Activated naive CD4-positive, alpha-beta T cell treated with anti-CD3 and anti-CD28 coated beads, Interleukin-2, amount 50 U/mL, for 72 hours (primary cell): ENCODE results near the gene RASAL3. TPM values are rescaled to one million over a fixed set of nuclear protein-coding genes. Genes with fewer than 3 reads are reported as not detected.
A peak's percentile ranks its signal among the peaks of the same experiment; 100 is the strongest.
"Not testable (repeated sequence)": the region's sequence is repeated elsewhere in the genome, so short reads cannot be mapped to it uniquely, and the experiment has no call there.

Experiments used
- ATAC-seq, 2 donors: fragments of 150-1000 bp; cut with Tn5 transposase; 2 replicates each; pipeline ENCODE4 v1.10.0; 2021; ENCODE audit warnings: mild to moderate bottlenecking in 2 of 2, moderate library complexity in 2 of 2
- DNase-seq, 2 donors: peaks; one replicate each; pipeline ENCODE4 v3.0.0; 2021 to 2022; ENCODE audit warnings: low spot score in 2 of 2
- H3K27ac Mint-ChIP-seq, 2 donors: one replicate each; pipeline ENCODE4 v1.8.0; 2022; ENCODE audit warnings: mild to moderate bottlenecking in 2 of 2, mixed read lengths in 2 of 2
- H3K36me3 Mint-ChIP-seq, 2 donors: one replicate each; pipeline ENCODE4 v1.8.0; 2022; ENCODE audit warnings: mixed read lengths in 2 of 2
- H3K9me3 Mint-ChIP-seq, 2 donors: one replicate each; pipeline ENCODE4 v1.8.0; 2022; ENCODE audit warnings: mixed read lengths in 2 of 2
- total RNA-seq, 2 donors: library from RNA; stranded (reverse); gene quantifications; one replicate each; pipeline ENCODE4 v1.2.3, GENCODE V29; 2022

RASAL3 gene
- 100 to 1,000 TPM in 1 of 2 donors, 10 to 100 TPM in 1; 64.5 to 101 TPM for total RNA-seq

- peak; percentile 59 to 70 for DNase-seq
- Mint-ChIP-seq H3K27ac (peak within 1 kb of the TSS; percentile 95 to 96), H3K36me3 (peaks cover 23 to 40% of the 10 kb centered on the region in 2 donors), H3K9me3 (no peaks in the 10 kb centered on the region)
- ATAC-seq, result peak; percentile 55 to 59
Observed at GRCh38 chr19:15464394-15465385, at the start of gene RASAL3. RASAL3 (minus strand) TSS chr19:15464544; CDS start chr19:15464358, 186 bp downstream.

DNA sequence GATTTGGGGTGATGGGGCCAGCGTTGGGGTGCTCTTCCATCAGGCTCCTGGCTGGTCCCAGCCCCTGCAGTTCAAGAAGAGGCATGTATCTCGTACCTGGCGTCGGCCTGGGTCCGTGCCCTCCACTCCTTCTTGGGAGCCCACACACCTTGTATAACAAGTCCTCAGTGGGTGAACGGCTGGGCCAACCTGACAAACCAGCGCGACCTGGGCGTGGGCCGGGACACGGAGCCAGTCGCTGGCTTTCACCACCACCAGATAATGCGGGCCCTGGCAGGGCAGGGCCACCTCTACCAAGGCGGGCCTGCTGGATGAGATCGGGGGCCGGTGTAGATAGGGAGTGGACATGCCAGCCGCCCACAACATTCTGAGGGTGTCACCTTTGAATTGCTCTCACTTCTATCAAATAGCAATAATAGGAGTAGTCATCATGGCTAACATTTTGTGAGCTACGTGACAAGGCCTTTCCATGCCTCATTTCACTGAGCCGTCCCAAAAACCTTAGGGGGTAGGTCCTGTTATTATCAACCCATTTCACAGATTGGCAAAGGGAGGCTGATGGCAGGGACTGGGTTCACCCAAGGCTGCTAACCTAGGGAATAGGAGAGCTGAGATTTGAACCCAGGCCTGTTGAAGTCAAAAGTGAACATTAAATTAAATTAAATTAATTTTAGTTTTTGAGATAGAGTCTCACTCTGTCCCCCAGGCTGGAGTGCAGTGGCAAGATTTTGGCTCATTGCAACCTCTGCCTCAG is 47.5 kb upstream of the RASAL3 start:
- H3K9me3 Mint-ChIP-seq, result peaks cover 4 to 8% of the 10 kb centered on the region in 2 donors
- ATAC-seq (no peak), DNase-seq (no peak)
- H3K36me3 Mint-ChIP-seq, result peaks cover 9% of the 10 kb centered on the region in 2 donors
- H3K27ac Mint-ChIP-seq, result no peak overlapping the region

DNA sequence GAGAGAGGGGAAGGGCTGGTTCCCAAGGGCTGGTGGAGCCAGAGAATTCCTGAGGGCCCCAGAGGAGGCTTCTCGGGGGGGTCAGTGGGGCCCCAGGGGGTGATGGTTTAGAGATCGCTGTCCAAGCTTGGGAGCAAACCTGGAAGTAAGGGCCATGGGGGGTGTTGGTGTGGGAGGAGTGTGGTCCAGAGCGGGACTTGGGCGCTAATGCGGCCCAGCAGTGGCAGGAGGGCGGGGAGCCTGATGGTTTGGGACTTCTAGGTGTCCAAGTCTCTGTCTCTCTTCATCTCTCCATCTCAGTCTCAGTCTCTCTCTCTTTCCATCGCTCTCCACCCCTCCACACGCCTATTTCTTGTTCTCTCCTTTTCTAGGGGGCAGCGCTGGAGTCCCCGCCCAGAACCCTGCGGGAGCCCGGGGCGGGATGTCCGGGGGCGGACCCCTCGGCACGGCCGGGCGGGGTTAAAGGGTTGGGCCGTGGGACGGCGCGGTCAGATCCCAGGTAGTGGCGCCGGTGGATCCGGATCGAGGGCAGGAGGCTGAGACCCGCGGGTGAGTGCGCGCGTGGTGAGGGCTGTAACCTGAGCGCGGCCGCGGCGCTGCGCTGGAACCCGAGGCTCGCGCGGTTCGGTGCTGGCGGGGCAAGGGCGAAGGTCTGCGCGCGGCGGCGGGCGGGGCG is 43.8 kb upstream of the RASAL3 start, which contains the start of gene CYP4F22:
Gene CYP4F22, plus strand, starts transcription at position 491 of the 676 bp plus-strand sequence. CDS start 16,812 bp downstream, outside the sequence.
- DNase-seq (peak in 1 of 2 donors; percentile 13), ATAC-seq (peak; percentile 53 to 58)
- Mint-ChIP-seq H3K36me3 (peaks cover 0 to 4% of the 10 kb centered on the region in 2 donors), H3K27ac (no peak within 1 kb of the TSS), H3K9me3 (no peaks in the 10 kb centered on the region)

DNA sequence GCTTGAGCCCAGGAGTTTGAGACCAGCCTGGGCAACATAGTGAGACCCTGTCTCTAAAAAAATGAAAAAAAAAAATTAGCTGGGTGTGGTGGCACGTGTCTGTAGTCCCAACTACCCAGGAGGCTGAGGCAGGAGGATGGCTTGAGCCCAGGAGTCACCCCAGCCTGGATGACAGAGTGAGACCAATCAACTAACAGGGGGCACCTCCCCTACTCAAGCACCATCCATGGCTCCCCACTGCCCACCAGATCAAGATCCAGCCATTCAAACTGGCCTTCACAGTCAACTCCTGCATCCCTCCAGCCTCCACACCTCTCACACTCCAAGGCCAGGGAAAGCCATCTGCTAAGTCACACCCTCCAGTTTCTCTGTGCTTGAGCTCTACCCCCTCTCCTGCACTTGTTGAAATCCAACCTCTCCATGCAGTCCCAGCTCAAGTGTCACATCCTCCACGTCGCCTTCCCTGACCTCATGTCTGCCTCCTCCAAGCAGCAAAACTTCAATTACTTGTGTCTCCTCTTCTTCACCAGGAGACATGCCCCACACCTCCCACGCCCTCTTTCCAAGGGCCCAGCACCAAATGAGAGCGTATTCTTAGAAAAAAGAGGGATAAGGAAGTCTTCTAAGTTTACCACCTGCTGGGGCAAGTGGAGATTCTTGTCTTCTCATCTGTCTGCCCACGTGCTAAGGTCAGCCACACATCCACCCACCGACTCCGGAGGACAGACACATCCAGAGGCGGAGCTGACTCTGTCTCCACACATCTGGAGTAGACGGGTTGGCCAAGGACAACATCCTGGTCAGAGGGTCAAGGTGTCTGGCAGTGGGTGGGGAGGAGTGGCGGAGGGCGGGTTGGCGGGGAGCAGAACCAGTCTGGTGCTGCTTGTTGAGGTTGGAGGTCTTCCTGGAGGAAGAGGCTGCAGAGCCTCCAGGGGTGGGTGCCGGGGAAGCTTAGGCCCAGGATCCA is 43.0 kb upstream of the RASAL3 start:
- Mint-ChIP-seq H3K36me3 (peaks cover 0 to 4% of the 10 kb centered on the region in 2 donors), H3K9me3 (no peaks in the 10 kb centered on the region), H3K27ac (no peak overlapping the region)
- no peak for DNase-seq
- no peak for ATAC-seq

GRCh38 chr19:15506074-15506571 is 41.8 kb upstream of the RASAL3 start:
- no peak for ATAC-seq
- peaks cover 0 to 4% of the 10 kb centered on the region in 2 donors for H3K36me3 Mint-ChIP-seq
- no peak for DNase-seq
- no peaks in the 10 kb centered on the region for H3K9me3 Mint-ChIP-seq
- no peak overlapping the region for H3K27ac Mint-ChIP-seq

- Mint-ChIP-seq H3K36me3 (no peaks in the 10 kb centered on the region), H3K27ac (no peak overlapping the region), H3K9me3 (no peaks in the 10 kb centered on the region)
- no peak for ATAC-seq
- no peak for DNase-seq
Observed at GRCh38 chr19:15502264-15502663, 37.9 kb upstream of the RASAL3 start.

GRCh38 chr19:15501596-15501995 is 37.3 kb upstream of the RASAL3 start:
- DNase-seq, result no peak
- Mint-ChIP-seq H3K9me3 (no peaks in the 10 kb centered on the region), H3K36me3 (no peaks in the 10 kb centered on the region), H3K27ac (no peak overlapping the region)
- ATAC-seq, result no peak

GRCh38 chr19:15498910-15499309 is 34.6 kb upstream of the RASAL3 start:
- H3K9me3 Mint-ChIP-seq, result no peaks in the 10 kb centered on the region
- ATAC-seq, result peak in 1 of 2 donors; percentile 55
- no peak for DNase-seq
- H3K36me3 Mint-ChIP-seq, result no peaks in the 10 kb centered on the region
- no peak overlapping the region for H3K27ac Mint-ChIP-seq

DNA sequence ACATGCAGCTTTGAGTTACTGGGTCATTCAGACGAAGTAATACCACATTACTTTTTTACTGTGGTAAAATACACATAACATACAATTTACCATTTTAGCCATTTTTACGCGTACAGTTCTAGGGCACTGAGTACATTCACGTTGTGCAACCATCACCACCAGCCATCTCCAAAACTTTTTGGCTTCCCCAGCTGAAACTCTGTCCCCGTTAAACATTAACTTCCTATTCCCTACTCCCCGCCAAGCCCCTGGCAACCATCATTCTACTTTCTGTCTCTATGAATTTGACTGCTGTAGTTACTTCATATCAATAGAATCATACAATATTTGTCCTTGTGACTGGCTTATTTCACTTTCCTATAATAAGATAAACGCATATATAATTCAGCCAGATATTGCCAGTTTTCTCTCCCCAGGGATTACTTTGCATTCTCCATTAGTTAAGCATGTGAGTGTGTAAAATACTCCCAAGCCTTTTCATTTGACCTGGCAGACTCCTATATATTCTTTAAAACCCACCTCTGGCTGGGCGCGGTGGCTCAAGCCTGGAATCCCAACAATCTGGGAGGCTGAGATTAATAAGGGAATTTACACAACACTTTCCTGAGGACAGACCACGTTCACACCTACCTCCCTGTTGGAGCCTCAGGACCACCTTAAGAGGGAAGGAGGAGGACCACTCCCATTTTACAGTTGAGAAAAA is 34.0 kb upstream of the RASAL3 start:
- ATAC-seq (no peak), DNase-seq (no peak)
- Mint-ChIP-seq H3K36me3 (no peaks in the 10 kb centered on the region), H3K9me3 (no peaks in the 10 kb centered on the region), H3K27ac (no peak overlapping the region)

DNA sequence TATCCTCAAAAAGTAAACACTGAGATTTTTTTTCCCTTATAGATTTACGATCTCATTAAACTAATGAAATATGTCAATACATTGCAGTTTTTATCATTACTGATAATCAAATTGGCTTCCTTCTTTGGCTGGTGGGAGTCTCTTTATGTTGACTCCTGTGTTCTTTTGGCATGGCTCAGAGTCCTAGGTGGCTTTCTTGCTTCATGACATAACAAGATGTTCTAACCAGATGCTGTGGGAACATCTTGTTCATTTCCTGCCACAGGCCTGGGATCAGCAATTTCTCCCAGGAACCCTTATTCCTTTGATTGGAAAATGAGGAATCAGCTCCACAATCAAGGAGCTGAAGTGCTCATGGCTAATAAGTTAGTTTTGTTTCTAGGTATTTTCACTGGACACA is 30.8 kb upstream of the RASAL3 start:
- DNase-seq (no peak), ATAC-seq (no peak)
- H3K9me3 Mint-ChIP-seq, result no peaks in the 10 kb centered on the region
- no peak overlapping the region for H3K27ac Mint-ChIP-seq
- no peaks in the 10 kb centered on the region for H3K36me3 Mint-ChIP-seq

- Mint-ChIP-seq H3K27ac (no peak overlapping the region), H3K36me3 (peaks cover 5% of the 10 kb centered on the region in 2 donors), H3K9me3 (peaks cover 0 to 6% of the 10 kb centered on the region in 2 donors)
- ATAC-seq (no peak), DNase-seq (no peak)
Observed at GRCh38 chr19:15488489-15489226, 24.3 kb upstream of the RASAL3 start.

DNA sequence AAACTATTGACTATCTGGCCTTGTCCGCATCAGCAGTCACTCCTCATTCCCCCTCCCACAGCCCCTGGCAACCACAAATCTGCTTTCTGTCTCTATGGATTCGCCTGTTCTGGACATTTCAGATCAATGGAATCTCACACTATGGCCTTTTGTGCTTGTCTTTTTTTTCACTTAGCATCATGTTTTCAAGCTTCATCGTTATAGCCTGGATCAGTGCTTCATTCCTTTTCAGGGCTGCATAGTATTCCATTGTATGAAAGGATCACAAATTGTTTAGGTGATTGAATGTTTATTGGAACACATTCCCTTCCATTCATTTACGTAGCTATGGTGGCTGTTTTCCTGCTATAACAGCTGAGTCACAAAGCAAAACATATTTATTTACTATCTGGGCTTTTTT is 22.7 kb upstream of the RASAL3 start:
- DNase-seq, result no peak
- no peak for ATAC-seq
- Mint-ChIP-seq H3K27ac (no peak overlapping the region), H3K9me3 (peaks cover 0 to 6% of the 10 kb centered on the region in 2 donors), H3K36me3 (peaks cover 5% of the 10 kb centered on the region in 2 donors)

DNA sequence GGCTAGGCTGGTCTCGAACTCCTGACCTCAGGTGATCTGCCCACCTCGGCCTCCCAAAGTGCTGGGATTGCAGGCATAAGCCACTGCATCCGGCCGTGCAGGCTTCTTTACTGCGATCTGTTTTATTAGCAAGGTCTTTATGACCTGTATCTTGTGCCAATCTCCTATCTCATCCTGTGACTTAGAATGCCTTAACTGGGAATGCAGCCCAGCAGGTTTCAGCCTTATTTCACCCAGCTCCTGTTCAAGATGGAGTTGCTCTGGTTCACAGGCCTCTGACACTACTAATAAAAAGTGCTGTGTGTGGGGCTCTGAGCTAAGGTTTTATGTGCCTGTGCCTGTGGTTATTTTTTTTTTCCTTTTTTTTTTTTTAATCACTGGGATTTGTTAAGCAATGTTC is 21.4 kb upstream of the RASAL3 start:
- not testable (repeated sequence) for ATAC-seq, H3K9me3 Mint-ChIP-seq, H3K36me3 Mint-ChIP-seq, DNase-seq, H3K27ac Mint-ChIP-seq

GRCh38 chr19:15480996-15481395 is 16.7 kb upstream of the RASAL3 start:
- H3K9me3 Mint-ChIP-seq, DNase-seq, H3K27ac Mint-ChIP-seq, ATAC-seq, H3K36me3 Mint-ChIP-seq: not testable (repeated sequence)
